Stimulated activated CD4-positive, alpha-beta T cell treated with anti-CD3 and anti-CD28 coated beads, TNF-alpha, amount 100 ng/mL, for 48 hours (primary cell): ENCODE measurements around the gene TMEM170B.

Source experiments
- DNase-seq, 3 donors: peaks; one replicate each; pipeline ENCODE4 v3.0.0-alpha.2; 2020; ENCODE audit warnings: low read depth in 3 of 3

Gene TMEM170B

DNA sequence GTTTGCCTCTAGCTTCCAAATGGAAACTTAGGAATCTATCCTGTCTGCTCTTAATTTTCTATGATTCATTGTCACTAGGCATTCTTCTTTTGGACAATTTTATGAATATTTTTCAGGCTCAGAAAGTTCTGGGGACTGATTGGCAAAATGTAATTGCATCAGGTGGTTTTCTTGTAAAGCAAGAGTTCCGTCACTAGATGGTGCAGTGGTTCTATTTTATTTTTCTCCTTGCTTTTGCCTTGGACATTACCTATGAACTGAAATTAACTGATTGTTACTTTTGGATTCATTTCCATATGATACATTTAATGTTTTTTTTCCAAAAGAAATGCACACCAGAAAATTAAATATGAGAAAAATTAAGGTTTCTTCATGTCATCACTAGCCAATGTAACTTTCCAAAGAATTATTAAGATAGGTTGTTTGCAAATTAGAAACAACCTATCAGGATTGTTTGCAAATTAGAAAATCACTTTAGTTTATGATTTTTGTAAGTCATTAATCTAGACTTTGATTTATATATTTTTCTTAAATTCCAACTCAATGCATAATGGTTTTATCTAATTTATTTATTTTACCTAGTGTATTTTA, 48.0 kb downstream of the TMEM170B start:
- no peak for DNase-seq

DNA sequence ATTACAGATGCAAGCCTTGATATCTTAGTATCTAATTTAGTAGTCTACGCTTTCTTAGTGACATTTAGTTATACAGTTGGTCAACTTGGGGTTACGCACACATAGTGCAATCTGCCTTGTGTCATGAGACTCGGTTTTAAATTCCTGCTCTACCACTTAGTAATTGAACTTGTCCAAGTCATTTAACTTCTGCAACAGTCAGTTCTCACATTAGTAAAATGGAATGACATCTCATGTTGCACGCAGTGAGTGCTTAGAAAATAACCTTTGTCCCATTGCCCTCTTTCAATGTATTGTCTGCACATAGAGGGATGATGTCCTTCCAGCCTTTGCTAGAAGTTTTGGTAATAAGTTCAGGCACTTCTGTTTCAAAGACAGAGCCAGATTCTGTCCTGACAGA, 48.6 kb downstream of the TMEM170B start:
- DNase-seq = no peak

DNA sequence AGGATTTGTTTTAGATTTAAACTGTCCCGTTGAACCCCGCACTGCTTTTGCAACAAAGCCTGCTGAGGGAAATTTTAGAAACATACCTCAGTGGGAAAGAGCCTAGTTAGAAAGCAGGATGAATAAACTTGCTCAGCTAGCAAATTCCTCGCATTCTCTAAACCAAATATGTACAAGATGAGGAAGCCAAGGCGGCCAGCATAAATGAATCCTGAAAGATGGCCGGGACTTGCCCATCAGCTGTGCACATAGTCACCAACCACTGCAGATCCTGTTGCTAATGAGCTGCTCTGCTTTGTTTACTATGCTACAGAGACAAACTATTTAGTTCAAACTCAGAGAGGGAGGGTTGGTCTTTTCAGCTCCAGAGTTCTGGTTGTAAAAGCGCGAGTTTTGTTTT, 49.0 kb downstream of the TMEM170B start:
- no peak for DNase-seq

DNA sequence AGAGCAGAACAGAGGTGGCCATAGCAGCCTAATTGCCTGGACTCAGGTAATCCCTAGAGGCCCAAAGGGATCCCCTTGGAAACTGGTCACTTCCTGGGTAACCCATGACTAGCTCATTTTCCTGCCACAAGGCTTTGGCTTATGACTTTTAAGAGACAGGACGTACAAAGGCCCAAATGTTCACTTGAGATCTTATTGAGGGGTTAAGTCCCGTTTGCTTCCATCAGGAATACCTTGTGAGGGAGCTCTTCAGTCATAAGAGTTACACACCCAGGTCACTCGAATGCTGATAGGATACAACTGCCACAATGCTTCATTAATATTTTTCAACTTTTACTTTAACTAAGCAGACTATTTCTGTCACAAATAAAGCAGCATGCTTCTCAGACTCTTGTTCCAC, 51.7 kb downstream of the TMEM170B start:
- no peak for DNase-seq

DNA sequence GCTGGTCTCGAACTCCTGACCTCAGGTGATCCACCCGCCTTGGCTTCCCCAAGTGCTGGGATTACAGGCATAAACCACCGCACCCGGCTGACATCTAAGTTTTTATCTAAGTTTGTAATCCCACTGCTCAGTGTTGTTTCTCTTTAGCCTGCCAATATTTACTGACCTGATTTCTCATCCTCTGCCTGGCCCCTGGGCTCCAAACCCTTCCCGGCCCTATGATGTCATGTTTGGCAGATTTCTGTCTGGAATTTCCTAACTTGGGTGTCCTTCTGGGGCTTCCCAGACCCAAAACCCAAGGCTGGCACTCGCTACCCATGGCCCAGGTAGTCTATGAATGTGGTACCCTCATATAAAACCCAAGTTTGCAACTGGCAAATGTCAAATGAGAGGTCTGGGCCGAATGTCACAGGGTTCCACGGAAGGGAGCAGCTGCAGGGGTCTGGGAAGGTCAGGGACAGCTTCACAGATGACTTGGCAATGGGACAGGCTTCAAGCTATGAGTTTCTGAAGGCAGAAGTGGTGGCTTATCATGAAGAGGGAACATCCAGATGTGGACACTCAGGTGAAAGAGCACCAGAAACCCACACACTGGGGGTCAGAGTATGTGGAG, 54.9 kb downstream of the TMEM170B start:
- no peak for DNase-seq

DNA sequence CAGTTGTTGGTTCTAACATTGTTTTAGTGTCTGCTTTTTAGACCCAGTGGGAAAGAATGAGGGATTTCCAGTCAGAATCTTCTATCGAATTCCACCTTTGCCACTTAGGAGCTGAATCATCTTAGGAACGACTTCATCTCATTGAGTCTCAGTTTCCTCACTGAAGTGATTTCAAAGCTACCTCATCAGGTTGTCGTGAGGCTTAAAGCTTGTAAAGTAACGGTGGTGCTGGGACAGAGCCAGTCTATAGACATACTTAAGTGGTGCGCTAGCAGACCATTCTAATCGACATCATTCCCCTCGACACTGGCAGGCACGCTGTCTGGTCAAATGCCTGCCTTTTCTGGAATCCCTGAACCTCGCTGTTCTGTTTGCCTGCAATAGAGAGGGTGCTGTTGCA, 55.5 kb downstream of the TMEM170B start:
- DNase-seq = no peak

DNA sequence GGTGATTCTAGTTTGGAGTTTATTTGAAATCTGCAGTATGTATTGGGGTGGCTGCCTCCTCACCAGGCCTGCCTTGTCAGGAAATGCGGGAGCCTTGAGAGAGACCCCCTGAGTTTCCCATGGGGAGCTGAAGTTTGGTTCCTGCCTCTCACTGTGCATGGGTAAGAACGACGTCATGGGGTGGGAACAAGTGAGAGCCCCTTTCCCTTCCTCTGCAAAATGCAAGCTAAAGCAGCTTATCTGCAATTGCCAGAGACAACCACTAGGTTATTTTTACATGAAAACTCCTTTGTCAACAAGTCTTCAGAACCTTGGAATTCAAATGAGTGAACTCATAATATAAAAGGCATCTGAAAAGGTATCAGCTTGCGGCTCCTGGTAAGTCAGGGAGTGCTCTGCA, 58.4 kb downstream of the TMEM170B start:
- DNase-seq = no peak

DNA sequence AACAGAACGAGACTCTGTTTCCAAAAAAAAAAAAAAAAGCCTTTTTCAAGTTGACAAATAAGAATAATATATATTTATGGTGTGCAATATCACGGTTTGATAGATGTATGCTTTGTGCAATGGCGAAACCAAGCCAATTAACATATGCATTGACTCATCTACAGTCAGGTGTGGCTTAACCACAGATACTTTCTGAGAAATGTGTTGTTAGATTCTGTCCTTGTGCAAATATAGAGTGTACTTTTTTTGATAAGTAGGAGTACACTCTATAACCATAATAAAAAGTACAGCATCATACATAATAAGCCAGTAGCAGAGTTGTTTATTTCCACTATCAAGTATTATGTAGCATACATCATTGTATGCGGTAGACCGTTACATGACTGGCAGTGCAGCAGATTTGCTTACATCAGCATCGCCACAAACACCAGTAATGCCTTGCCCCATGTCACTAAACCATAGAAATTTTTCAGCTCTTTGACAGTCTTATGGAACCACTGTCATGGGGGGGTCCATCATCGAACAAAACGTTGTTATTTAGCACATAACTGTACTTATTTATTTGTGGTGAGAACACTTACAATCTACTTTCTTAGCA, 59.2 kb downstream of the TMEM170B start:
- no peak for DNase-seq

DNA sequence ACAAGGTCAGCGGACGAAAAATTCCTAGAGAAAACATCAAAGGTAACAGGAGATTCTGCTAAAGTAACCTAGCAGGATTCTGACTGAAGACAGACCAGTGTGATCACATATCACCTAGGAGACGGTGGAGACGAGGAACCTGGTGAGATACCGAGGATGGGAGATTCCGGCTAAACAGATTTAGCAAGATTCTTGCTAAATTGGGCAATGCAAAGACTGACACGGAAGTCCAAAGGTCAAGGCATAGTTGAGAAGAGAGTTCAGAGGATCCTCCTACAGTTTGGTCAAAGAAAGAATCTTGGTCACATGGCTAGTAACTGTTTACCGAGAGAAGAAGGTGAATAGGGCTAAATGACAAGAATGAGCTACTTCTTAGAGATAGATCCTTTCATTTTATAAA, 61.1 kb downstream of the TMEM170B start:
- DNase-seq = no peak

DNA sequence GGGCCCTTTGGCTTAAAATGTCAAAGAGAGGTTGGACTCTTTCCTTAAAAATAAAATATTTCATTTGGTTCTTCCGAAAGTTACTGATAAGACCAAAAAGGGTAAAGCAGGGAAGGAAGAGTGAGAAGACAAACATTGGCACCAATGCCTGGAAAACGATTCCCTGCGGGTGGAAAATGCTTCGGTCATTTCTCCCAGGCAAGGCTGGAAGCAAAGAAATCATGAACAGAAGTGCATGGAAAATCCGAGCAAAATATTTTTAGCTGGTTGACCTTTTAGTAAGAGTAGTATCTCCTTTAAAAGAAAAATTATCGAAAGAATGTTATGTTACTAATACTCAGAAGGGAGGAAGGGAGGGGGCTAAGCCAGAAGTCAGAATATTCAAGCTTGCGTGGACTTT, 62.7 kb downstream of the TMEM170B start:
- DNase-seq = no peak

DNA sequence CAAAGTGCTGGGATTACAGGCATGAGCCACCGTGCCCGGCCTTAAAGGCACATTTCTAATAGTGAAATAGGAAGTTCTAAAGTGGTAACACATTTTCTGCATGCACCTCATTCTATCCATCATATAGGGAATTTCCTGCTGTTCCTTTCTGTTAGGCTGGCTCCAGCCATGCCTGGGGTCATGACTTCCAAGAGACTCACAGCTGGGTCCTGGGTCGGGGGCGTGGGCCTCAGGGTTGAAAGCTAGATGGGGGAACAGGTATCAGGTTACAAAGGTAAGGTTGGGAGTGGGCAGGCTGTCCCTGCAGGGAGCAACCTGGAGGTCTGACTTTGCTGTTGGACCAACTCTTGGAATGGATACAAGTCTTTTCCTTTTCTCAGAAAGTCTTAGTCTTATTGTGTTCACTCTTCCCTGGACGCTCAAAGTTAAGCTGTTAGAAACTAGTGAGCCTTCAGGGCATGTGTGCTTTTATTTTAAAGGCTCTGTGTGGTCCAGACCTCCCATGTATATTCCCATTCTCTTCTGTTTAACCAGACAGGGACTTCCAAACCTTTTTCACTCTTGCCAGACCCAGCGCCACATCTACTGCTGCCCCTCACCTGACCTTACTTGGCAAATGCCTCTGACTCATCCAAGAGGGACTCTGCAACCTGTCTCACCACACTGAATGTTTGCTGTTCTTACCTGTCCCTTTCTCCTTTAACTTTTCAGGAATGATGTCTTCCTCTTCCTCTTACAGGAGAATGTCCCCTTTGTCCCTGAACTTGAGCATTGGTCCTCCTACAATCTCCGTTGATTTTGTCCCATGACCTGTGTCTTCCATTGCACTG, 64.4 kb downstream of the TMEM170B start:
- no peak for DNase-seq

DNA sequence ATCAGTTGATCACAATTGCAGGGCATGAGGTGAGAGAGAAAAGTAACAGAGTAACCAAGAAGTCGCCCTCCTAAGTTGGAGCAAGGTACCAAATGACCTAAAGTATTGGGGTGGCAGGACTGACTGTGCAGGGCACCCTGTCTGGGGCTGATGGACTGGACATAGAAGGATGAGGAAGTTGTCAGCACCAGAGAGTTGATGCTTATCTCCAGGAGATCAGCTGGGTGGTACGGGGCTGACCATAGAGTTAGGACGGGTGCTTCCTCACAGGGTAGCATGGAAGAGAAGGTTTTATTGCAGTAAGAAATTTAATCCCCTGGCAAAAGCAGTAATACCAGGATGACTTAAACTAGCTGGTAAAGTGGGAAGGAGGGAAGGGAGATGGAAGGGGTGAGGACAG, 66.7 kb downstream of the TMEM170B start:
- no peak for DNase-seq

DNA sequence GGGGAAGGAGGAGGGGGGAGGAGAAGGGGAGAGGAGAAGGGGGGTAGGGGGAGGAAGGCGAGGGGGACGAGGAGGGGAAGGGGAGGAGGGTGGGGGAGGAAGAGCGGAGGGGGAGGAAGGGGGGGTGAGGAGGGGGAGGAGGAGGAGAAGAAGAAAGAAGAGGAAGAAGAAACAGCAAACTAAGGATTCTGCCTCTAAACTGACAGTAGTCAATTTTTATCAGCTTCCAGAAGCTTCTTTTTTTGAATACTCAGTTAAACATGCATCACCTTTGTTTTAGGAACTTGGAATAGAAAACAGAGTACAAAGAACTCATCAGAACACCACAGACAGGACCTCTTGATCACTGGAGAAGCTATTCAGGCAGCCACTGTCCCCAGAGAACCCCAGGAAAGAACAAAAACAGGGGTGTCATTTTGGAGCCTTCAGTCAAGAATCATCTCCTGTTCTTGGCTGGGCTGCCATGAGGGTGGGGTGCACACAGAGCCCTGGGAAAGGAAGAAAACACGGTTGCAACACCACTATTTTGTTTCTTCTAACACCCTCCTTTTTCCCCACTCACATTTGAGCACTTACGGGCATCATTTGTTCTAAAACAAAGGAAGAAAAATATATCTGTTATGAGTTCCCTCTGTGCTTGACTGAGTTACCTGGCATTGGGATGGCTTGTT, 67.4 kb downstream of the TMEM170B start:
- DNase-seq = no peak

DNA sequence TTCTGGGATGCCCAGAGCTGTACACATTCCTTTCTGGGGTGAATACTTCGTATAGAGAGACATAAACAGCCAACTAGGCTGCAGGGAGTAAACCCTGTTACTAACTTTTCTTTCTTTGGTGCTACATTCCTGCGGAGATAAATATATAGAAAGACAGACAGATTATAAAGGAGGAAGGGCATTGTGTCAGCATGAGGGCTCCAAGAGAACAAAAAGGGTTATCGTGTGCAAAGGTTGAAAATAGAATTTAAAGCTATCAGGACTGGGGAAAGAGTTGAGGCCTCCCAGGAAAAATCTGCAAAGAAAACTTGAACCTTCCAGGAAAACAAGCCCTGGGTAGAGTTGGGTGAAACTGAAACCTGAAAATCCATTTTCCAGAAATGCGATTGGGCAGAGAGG, 68.0 kb downstream of the TMEM170B start:
- DNase-seq = no peak

DNA sequence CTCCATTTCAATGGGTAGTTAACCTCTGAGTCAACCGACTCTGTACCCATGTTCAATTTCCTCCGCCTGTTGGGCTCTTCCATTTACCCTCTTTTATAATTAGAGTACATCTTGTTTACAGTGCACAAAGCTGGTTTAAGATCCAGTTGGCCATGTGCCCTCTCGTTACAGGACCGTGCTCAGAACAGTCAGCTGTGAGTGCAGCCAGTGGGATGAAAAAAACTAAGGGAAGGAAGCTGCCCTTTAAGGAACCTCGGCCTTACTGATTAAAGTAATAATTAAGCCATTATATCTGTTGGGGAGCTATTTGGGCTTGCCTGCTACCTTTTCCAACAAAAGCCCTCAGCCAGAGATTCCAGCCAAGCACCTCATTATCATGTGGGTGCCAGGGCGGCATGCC, 68.8 kb downstream of the TMEM170B start:
- DNase-seq = no peak

DNA sequence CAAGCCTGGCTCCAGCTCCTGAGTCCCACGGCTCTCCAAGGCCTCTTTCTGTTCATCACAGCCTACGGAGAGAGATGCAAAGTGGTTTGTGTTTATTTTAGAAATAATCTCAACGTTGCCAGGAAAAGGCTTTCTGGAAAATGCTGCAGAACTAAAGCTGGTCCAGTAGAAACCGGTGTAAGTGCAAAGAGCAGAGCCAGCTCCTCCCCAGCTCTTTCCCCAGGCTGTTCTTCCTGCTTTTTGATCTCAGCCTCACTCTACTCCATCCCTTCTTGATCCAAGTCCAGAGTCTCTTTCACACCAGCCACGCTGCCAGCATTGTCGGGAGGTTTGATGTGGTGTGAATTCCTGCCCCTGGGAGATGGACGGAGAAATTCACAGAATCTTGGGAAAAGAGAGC, 69.8 kb downstream of the TMEM170B start:
- no peak for DNase-seq

DNA sequence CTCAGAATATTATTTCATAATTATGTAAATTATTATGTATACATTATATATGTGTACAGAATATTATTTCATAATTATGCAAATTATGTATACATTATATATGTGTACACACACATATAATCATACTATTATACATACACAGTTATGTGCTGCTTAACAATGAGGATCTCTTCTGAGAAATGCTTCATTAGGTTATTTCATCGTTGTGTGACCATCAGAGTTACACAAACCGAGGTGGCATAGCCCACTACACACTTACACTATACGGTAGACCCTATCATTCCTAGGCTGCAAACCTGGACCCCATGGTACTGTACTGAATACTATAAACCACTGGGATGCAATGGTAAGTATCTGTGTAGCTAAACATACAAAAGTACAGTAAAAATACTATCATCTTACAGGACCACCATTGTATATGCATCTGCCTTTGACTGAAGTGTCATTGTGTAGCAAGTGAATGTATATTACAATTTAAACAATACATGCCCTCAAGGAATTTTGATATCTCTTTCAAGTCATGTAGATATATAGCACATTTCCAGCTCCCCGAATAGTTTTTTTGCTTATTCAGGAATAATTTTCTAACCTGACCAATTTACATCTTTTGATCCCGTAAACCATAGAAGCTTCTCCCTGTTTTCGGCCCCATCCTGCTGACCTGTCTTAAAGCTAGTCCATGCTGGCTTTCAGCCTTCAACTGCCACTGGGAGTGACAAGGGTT, 71.2 kb downstream of the TMEM170B start:
- DNase-seq = no peak

DNA sequence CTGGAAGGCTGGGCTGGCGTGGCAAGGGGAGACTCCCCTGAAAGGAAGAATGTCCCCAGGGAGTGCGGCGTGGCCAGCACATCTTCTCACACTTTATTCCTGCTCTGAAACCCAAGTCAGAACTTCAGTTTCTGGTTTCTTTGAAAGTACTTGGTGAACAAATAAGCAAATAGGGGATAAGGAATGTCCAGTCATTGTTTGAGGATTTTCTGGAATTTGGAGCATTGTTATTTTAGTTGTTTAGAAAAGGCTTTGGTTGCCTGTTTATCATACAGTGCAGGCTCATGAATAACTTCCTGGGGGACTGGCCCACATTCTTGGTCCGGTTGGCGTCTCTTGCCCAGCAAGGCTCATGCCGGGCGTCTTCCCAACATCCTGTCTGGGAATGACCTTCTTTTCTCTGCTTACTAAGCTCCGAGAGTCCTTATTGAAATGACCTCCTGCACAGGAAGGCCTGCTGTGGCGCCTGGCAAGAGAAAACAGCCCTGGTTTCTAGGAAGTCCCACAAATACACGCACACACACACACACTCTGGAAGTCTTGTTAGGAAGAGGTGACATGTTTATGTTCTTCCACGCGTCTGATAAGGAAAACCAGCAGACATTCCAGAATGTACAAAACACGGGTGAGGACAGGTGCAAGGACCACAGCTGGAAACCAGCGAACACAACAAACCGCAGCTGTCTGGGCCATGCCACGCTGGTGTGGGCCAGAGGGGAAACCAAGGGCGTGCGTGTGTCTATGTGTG, 71.9 kb downstream of the TMEM170B start:
- DNase-seq = no peak

DNA sequence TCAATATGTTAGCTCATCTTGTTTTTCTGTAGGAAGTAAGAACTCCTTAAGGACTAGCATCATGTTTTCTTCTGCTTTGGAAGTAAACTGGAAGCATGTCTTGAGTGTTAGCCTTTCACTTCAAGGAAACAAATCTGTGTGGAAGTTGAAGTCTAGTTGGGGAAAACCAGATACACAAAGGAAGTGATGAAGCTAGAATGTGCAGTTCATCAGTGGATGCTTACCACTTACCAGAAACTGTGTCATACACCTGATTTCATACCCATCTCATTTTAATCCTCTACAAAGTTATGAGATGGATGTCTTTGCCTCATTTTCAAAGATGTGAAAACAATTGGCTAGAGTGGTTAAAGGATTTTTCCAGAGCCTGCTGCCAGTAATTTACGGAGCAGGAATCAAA, 75.8 kb downstream of the TMEM170B start:
- no peak for DNase-seq

DNA sequence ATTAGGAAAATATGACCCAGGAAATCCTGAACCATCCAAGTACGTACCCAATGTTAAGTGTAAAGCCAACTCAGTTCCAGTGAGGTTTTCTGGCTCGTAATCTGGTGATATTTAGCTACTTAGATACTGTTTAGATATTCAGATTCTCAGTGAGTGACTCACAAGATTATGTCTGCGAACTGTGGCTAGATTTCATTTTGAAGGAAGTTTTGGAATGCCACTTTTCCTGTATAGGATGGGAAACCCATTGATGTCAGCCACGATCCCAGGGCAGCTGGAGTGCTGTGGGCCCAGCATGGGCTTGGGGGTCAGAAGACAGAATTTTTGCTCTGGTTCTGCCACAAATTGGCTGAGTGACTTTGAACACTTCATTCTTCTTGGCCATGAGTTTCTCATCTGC, 76.3 kb downstream of the TMEM170B start:
- DNase-seq = no peak
